ENCODE measurements around the gene IL31. TPM values are rescaled to one million over a fixed set of nuclear protein-coding genes. Genes with fewer than 3 reads are reported as not detected.
A peak's percentile ranks its signal among the peaks of the same experiment; 100 is the strongest.

Gene IL31
- total and polyA plus RNA-seq, 8 donors: not detected

DNA sequence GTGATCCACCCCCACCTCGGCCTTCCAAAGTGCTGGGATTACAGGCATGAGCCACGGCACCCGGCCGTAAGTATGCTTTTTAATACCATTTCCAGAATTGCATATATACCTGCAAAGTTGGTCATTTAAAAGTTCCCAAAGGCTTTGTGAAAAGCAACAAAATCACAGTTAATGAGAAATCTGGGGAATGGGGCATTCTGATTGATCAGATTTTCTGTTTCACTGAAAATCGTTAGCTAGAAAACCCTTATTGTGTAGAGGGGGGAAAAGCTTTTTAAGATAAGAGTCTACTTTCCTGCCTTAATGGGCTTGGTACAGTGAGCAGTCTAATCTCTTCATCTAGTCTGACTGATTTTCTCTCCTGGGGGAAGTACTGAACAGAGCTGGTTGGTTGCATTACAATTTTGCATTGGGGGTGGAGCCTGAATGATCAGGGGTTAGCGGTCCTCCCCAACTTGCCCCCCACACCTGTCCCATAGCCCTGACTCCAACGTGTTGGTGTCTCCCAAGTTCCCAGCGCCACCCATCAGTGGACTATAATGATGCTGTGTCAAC lies 23.8 kb downstream of the IL31 start:
- H3K27ac ChIP-seq: no peak overlapping the region
- no peaks in the 10 kb centered on the region for H3K27me3 ChIP-seq
- intact Hi-C loops (cut with DNase I; ENCODE audit: low total_unique reads): no loop called here

DNA sequence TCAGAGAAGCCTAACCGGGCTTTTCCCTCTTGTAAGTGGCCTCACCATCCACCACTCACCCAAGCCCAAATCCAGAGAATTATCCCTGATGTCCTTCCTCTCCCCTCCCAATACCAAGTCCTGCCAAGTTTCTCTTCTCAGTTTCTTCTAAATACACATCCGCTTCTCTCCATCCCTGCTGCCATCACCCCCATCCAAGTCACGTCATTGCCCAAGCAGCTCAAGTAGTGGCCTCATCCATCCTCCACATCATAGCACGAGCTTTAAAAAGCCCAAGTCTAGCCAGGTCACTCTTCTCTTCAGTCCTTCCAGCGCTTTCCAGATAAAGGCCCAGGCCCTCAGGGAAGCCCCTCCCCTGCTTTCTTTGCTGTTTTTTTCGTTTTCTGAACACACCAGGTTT lies 25.4 kb downstream of the IL31 start:
- Histone ChIP-seq H3K4me3 (no peak overlapping the region), H3K27me3 (no peaks in the 10 kb centered on the region), H3K9me3 (no peaks in the 10 kb centered on the region), H3K27ac (peak overlapping the region in 2 of 5 donors; percentile 25 to 75), H3K4me1 (peaks cover 0 to 5% (median 2%) of the 10 kb centered on the region in 4 donors), H3K36me3 (peaks cover 2 to 40% (median 15%) of the 10 kb centered on the region in 4 donors)
- intact Hi-C loops (cut with DNase I; ENCODE audit: low total_unique reads): no loop called here
- peak in 1 of 2 donors; percentile 58 for DNase-seq
- WGBS, 5 donors: 36 to 52% (median 45%) methylated on average over 6 of the region's 6 CpGs
- TF ChIP-seq, protein P1, sequence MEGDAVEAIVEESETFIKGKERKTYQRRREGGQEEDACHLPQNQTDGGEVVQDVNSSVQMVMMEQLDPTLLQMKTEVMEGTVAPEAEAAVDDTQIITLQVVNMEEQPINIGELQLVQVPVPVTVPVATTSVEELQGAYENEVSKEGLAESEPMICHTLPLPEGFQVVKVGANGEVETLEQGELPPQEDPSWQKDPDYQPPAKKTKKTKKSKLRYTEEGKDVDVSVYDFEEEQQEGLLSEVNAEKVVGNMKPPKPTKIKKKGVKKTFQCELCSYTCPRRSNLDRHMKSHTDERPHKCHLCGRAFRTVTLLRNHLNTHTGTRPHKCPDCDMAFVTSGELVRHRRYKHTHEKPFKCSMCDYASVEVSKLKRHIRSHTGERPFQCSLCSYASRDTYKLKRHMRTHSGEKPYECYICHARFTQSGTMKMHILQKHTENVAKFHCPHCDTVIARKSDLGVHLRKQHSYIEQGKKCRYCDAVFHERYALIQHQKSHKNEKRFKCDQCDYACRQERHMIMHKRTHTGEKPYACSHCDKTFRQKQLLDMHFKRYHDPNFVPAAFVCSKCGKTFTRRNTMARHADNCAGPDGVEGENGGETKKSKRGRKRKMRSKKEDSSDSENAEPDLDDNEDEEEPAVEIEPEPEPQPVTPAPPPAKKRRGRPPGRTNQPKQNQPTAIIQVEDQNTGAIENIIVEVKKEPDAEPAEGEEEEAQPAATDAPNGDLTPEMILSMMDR (IDR thresholded peaks at IDR 0.05): no peak
- TF ChIP-seq EP300 (IDR thresholded peaks at IDR 0.05) (no peak), POLR2AphosphoS5 (IDR thresholded peaks at IDR 0.05) (no peak), POLR2A (IDR thresholded peaks at IDR 0.05) (no peak)

More for the DNA sequence above, 23.8 kb downstream of the IL31 start:
- Histone ChIP-seq H3K4me1 (peaks cover 0 to 5% (median 2%) of the 10 kb centered on the region in 4 donors), H3K4me3 (no peak overlapping the region), H3K9me3 (no peaks in the 10 kb centered on the region), H3K36me3 (peaks cover 0 to 24% (median 3%) of the 10 kb centered on the region in 4 donors)
- 69 to 83% (median 76%) methylated on average over 8 of the region's 8 CpGs for WGBS, 5 donors
- no peak for DNase-seq
- no peak for TF ChIP-seq EP300 (IDR thresholded peaks at IDR 0.05)

DNA sequence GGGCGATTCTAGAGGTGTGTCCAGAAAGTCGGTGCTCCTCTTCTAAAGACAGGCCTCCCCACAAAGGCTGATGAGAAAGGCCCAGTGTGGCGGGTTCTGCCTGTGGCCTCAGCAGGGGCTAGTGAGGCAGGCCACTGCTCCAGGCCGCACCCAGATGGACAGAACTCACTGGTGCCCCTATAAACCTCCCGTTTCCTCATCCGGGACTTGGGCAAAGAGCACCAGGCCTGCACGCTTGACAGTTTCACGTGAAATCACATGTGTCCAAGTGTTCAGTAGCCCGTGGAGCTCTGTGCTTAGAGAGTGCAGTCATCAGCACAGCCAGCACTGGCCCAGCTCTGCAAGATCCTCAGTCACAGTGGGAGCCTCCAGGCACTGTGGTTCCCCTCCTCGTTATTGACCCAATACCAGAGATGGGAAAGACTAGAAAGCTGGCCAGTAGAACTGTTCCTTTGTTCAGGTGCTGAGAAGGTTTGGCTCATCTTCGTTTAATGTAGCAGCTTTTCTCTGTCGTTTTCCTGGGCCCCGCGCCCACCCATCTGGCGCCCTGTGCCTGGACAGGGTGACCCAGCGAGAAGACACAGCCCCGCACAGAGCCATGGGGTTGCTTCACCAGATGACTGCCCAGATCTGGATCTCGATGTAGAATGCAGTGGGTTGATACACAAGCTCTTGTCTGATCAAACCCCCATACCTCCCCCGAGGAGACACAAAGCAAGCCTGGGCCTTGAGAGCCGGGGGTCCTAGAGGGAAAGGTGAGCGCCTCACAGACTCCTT lies 26.3 kb downstream of the IL31 start:
- Histone ChIP-seq H3K36me3 (peaks cover 11 to 49% (median 25%) of the 10 kb centered on the region in 4 donors), H3K27ac (peak overlapping the region in 2 of 5 donors; percentile 25 to 75), H3K4me3 (no peak overlapping the region), H3K4me1 (peaks cover 0 to 5% (median 2%) of the 10 kb centered on the region in 4 donors), H3K27me3 (no peaks in the 10 kb centered on the region), H3K9me3 (no peaks in the 10 kb centered on the region)
- DNase-seq: no peak
- intact Hi-C loops (cut with DNase I; ENCODE audit: low total_unique reads): no loop called here
- 79 to 85% (median 81%) methylated on average over 19 to 21 of the region's 21 CpGs for WGBS, 5 donors
- TF ChIP-seq, protein P1 (IDR thresholded peaks at IDR 0.05): no peak
- TF ChIP-seq EP300 (IDR thresholded peaks at IDR 0.05) (no peak), POLR2A (IDR thresholded peaks at IDR 0.05) (no peak), POLR2AphosphoS5 (IDR thresholded peaks at IDR 0.05) (no peak)

DNA sequence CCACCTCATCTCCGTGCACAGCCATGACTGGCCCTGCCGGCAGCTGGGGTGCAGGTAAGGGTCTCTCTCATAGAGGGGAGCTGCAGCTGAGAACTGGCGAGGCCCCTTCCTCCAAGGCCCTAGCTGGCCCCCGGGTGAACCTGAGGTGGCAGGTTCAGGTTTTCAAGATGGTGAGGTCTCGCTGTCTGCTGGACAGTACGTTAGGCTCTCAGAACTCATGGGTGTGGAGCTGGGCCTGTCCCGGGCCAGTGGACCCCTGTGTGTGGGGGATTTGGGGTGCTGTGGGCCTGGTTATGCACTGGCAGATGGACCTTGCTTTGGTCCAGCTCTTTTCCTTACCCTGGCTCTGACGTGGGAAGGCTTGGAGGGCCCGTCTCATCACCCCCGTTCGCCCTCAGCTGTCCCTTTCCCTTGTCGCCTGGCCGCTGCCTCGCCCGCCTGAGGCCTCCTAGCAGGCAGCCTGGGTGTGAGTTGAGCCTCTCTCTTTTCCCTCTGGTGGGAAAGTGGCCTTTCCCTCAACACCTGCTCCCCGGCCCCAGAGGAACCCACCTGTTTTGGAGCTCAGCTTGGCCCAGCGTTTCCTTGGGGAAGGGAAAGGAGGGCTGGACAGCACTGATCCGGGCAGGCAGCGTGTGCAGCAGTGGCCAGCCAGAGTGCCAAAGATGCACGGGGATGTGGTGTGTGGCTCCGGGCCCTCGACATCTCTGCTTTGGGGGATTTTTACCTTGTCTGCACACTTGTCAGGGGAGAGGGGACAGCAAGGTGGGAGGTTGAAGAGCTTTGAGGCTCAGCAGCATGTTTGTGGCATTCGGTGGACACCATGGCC lies 28.3 kb downstream of the IL31 start:
- Histone ChIP-seq H3K4me3 (no peak overlapping the region), H3K36me3 (peaks cover 31 to 69% (median 45%) of the 10 kb centered on the region in 4 donors), H3K27ac (no peak overlapping the region), H3K4me1 (peaks cover 0 to 5% (median 2%) of the 10 kb centered on the region in 4 donors), H3K9me3 (no peaks in the 10 kb centered on the region), H3K27me3 (no peaks in the 10 kb centered on the region)
- intact Hi-C loops (cut with DNase I; ENCODE audit: low total_unique reads): no loop called here
- no peak for DNase-seq
- 86 to 94% (median 90%) methylated on average over 18 to 23 of the region's 23 CpGs for WGBS, 5 donors
- TF ChIP-seq EP300 (IDR thresholded peaks at IDR 0.05) (no peak), POLR2AphosphoS5 (IDR thresholded peaks at IDR 0.05) (no peak), POLR2A (IDR thresholded peaks at IDR 0.05) (no peak)
- TF ChIP-seq, protein P1 (IDR thresholded peaks at IDR 0.05): no peak

Data from stomach (tissue), 9 donors.